Osteoblast (primary cell): ENCODE data around the gene ATP5F1B. TPM values are rescaled to one million over a fixed set of nuclear protein-coding genes. Genes with fewer than 3 reads are reported as not detected.

Experiments used
- DNase-seq: peaks from one replicate; pipeline ENCODE4 v3.0.0; 2011; ENCODE audit warnings: low spot score, mixed read lengths; ENCODE audit not compliant: insufficient read length; ENCODE audit errors: missing footprints
- H2AFZ ChIP-seq: 2 replicates; pipeline ENCODE4 v1.6.0; 2011; ENCODE audit warnings: mild to moderate bottlenecking, low read length
- H3K27ac ChIP-seq: 2 replicates; pipeline ENCODE4 v1.5.1; 2011; ENCODE audit warnings: mild to moderate bottlenecking, low read depth, low read length, moderate library complexity
- H3K27me3 ChIP-seq: 2 replicates; pipeline ENCODE4 v1.6.0; 2012; ENCODE audit warnings: mild to moderate bottlenecking, control low read depth, inconsistent platforms, low read length, moderate library complexity; ENCODE audit not compliant: insufficient read depth
- H3K36me3 ChIP-seq: 2 replicates; pipeline ENCODE4 v1.5.1; 2011; ENCODE audit warnings: mild to moderate bottlenecking, low read length, control low read depth, moderate library complexity; ENCODE audit not compliant: insufficient read depth
- H3K4me1 ChIP-seq: 2 replicates; pipeline ENCODE4 v1.5.1; 2011; ENCODE audit warnings: mild to moderate bottlenecking, low read length, control low read depth, moderate library complexity; ENCODE audit not compliant: insufficient read depth
- H3K4me2 ChIP-seq: 2 replicates; pipeline ENCODE4 v1.6.0; 2011; ENCODE audit warnings: mild to moderate bottlenecking, low read length; ENCODE audit not compliant: insufficient read depth
- H3K4me3 ChIP-seq: fragments of 200-600 bp; sonication (generic); 3 replicates; pipeline ENCODE4 v1.5.1; 2012; ENCODE audit warnings: mild to moderate bottlenecking, low read length, inconsistent platforms; ENCODE audit not compliant: insufficient read depth
- H3K79me2 ChIP-seq: 2 replicates; pipeline ENCODE4 v1.6.0; 2012; ENCODE audit warnings: mild to moderate bottlenecking, low read length, control low read depth, inconsistent platforms; ENCODE audit not compliant: insufficient read depth
- H3K9me3 ChIP-seq: 2 replicates; pipeline ENCODE4 v1.5.1; 2011; ENCODE audit warnings: low read depth, low read length, control low read depth
- H4K20me1 ChIP-seq: 2 replicates; pipeline ENCODE4 v1.6.0; 2012; ENCODE audit warnings: mild to moderate bottlenecking, low read length, control low read depth; ENCODE audit not compliant: insufficient read depth
- total RNA-seq: library from RNA; depleted of rRNA; stranded (reverse); fragments of >200 nt; gene quantifications from 2 replicates; pipeline ENCODE4 v1.2.3, GENCODE V29; 2012
- TF ChIP-seq, protein P1 (sequence below): IDR thresholded peaks from 2 replicates; pipeline ENCODE4 v1.5.1; 2011; ENCODE audit warnings: mild to moderate bottlenecking, low read depth, low read length, moderate library complexity; ENCODE audit errors: extremely low read depth

The ATP5F1B gene
- total RNA-seq, 1 donor: 308 TPM

DNA sequence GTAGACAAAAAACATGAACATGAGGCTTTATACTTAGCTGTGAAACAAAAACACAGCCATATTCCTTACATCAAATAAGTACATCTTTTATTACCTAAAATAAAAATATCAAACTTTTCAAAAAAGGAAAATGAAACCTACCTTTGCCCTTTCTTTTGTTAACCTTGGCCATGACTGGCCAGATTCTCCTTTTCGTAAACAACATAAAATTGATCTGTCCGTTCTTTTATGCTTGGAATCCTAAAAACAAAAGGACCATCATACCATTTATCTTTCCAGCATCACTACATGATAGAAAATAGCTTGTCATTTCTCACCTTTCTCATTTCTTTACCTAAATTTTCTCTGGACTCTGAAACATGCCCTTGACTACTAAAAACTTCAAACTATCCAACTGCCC lies 25.8 kb upstream of the ATP5F1B start:
- DNase-seq: no peak
- Histone ChIP-seq H3K27me3 (no peaks in the 10 kb centered on the region), H3K27ac (no peak overlapping the region), H3K4me3 (no peak overlapping the region), H3K79me2 (peaks cover 83% of the 10 kb centered on the region), H3K4me1 (no peaks in the 10 kb centered on the region), H2AFZ (no peak overlapping the region), H3K36me3 (peaks cover 58% of the 10 kb centered on the region), H3K4me2 (no peak overlapping the region), H3K9me3 (no peaks in the 10 kb centered on the region), H4K20me1 (peaks cover 16% of the 10 kb centered on the region)
- TF ChIP-seq, protein P1, sequence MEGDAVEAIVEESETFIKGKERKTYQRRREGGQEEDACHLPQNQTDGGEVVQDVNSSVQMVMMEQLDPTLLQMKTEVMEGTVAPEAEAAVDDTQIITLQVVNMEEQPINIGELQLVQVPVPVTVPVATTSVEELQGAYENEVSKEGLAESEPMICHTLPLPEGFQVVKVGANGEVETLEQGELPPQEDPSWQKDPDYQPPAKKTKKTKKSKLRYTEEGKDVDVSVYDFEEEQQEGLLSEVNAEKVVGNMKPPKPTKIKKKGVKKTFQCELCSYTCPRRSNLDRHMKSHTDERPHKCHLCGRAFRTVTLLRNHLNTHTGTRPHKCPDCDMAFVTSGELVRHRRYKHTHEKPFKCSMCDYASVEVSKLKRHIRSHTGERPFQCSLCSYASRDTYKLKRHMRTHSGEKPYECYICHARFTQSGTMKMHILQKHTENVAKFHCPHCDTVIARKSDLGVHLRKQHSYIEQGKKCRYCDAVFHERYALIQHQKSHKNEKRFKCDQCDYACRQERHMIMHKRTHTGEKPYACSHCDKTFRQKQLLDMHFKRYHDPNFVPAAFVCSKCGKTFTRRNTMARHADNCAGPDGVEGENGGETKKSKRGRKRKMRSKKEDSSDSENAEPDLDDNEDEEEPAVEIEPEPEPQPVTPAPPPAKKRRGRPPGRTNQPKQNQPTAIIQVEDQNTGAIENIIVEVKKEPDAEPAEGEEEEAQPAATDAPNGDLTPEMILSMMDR: no peak

DNA sequence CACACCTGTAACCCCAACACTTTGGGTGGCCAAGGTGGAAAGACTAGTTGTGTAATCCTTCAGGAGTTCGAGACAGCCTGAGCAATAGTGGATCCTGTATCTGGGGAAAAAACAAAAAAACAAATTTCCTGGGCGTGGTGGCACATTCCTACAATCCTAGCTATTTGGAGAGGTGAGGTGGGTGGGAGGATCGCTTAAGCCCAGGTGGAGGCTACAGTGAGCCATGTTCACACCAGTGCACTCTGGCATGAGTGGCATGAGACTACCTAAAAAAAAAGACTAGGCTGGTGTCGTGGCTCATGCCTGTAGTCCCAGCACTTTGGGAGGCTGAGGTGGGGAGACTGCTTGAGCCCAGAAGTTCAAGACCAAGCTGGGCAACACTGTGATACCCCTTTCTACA lies 25.1 kb upstream of the ATP5F1B start:
- Histone ChIP-seq H3K79me2 (peaks cover 75% of the 10 kb centered on the region), H3K36me3 (peaks cover 66% of the 10 kb centered on the region)

DNA sequence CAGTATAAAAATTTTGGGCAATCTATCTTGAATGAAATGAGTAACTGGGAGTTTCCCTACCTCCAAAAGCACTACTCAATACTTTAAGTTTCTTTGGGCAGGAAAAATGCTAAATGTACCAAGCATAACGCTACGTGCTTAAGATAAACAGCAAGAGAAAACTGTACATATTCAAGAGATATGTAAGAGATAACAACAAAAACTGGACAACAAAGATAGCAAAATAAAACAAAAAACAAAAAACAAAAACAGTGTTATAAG lies 22.3 kb upstream of the ATP5F1B start:
- Histone ChIP-seq H3K27ac (no peak overlapping the region), H2AFZ (no peak overlapping the region), H3K9me3 (no peaks in the 10 kb centered on the region), H3K4me1 (no peaks in the 10 kb centered on the region), H3K79me2 (peaks cover 55% of the 10 kb centered on the region), H4K20me1 (peaks cover 9% of the 10 kb centered on the region), H3K4me3 (no peak overlapping the region), H3K4me2 (no peak overlapping the region), H3K27me3 (no peaks in the 10 kb centered on the region), H3K36me3 (peaks cover 82% of the 10 kb centered on the region)
- DNase-seq: no peak
- TF ChIP-seq, protein P1: no peak

More for the DNA sequence above, 25.1 kb upstream of the ATP5F1B start:
- Histone ChIP-seq H3K27ac (no peak overlapping the region), H3K9me3 (no peaks in the 10 kb centered on the region), H2AFZ (no peak overlapping the region), H3K4me1 (no peaks in the 10 kb centered on the region), H3K4me2 (no peak overlapping the region), H3K27me3 (no peaks in the 10 kb centered on the region), H3K4me3 (no peak overlapping the region), H4K20me1 (peaks cover 16% of the 10 kb centered on the region)
- DNase-seq: no peak
- TF ChIP-seq, protein P1: no peak

DNA sequence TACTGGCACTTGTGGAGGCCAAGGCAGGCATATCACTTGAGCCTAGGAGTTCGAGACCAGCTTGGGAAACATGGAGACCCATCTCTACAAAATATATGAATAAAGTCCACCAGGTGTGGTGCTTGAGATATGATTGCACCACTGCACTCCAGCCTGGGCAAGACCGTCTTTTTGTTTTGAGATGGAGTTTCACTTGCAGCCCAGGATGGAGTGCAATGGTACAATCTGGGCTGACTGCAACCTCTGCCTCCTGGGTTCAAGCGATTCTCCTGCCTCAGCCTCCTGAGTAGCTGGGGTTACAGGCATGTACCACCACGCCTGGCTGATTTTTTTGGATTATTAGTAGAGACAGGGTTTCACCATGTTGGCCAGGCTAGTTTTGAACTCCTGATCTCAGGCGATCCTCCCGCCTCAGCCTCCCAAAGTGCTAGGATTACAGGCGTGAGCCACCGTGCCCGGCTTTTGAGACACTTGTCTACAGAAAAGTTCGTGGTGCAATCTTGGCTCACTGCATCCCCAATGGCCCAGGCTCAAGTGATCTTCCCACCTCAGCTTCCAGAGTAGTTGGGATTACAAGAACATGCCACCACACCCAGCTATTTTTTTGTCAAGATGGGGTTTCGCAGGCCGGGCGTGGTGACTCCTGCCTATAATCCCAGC lies 16.3 kb upstream of the ATP5F1B start:
- H3K4me3 ChIP-seq: no peak overlapping the region
- H3K4me2 ChIP-seq: no peak overlapping the region
- H3K4me1 ChIP-seq: no peaks in the 10 kb centered on the region
- H3K27me3 ChIP-seq: no peaks in the 10 kb centered on the region
- no peak for DNase-seq
- peaks cover 6% of the 10 kb centered on the region for H3K79me2 ChIP-seq
- H3K9me3 ChIP-seq: no peaks in the 10 kb centered on the region
- H2AFZ ChIP-seq: no peak overlapping the region
- TF ChIP-seq, protein P1: no peak
- H4K20me1 ChIP-seq: no peaks in the 10 kb centered on the region
- no peak overlapping the region for H3K27ac ChIP-seq
- peaks cover 35% of the 10 kb centered on the region for H3K36me3 ChIP-seq
